Measurements from ENCODE around the gene KRTAP5-9.

DNA sequence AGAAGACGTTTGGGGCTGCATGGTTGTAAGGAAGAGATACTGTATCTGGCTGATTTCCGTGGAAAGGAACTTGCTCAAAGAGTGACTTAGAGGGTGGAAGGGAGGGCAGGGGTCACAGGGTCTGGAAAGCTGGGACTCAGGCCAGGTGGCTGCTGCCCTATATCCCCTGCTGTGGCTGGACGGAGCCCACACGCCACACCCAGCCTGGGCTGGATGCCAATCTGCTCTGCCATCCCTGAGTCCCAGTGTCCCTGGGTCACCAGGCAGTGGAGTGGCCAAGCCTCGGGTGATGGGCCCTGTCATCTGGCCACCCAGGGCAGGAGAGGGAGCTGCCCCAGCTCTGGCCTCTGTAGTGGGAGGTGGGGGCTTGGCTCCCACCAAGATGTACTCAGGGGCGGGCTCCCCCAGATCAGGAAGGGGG, 47.6 kb upstream of the KRTAP5-9 start:
- TF ChIP-seq, protein P1, sequence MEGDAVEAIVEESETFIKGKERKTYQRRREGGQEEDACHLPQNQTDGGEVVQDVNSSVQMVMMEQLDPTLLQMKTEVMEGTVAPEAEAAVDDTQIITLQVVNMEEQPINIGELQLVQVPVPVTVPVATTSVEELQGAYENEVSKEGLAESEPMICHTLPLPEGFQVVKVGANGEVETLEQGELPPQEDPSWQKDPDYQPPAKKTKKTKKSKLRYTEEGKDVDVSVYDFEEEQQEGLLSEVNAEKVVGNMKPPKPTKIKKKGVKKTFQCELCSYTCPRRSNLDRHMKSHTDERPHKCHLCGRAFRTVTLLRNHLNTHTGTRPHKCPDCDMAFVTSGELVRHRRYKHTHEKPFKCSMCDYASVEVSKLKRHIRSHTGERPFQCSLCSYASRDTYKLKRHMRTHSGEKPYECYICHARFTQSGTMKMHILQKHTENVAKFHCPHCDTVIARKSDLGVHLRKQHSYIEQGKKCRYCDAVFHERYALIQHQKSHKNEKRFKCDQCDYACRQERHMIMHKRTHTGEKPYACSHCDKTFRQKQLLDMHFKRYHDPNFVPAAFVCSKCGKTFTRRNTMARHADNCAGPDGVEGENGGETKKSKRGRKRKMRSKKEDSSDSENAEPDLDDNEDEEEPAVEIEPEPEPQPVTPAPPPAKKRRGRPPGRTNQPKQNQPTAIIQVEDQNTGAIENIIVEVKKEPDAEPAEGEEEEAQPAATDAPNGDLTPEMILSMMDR (IDR thresholded peaks at IDR 0.05): no peak
- no peak for TF ChIP-seq POLR2A (IDR thresholded peaks at IDR 0.05)

All from lower leg skin (tissue), 3 donors.